H9 (cell line): ENCODE results near the gene HEXD. TPM values are rescaled to one million over a fixed set of nuclear protein-coding genes. Genes with fewer than 3 reads are reported as not detected.

Source experiments
- DNase-seq: peaks from one replicate; pipeline ENCODE4 v3.0.0-alpha.2; 2017
- H2AFZ ChIP-seq: one replicate; pipeline ENCODE4 v1.6.1; 2013; ENCODE audit warnings: mild to moderate bottlenecking, low read length, control low read depth, moderate library complexity
- H2AK5ac ChIP-seq: 2 replicates; pipeline ENCODE4 v1.6.1; 2013; ENCODE audit warnings: low read length, control low read depth, mixed read lengths; ENCODE audit not compliant: insufficient read length
- H2BK120ac ChIP-seq: one replicate; pipeline ENCODE4 v1.6.1; 2013; ENCODE audit warnings: low read depth, mild to moderate bottlenecking, low read length, control low read depth, inconsistent platforms; ENCODE audit not compliant: poor library complexity, severe bottlenecking
- H2BK12ac ChIP-seq: 2 replicates; pipeline ENCODE4 v1.6.1; 2013; ENCODE audit warnings: low read length, control low read depth, mixed read lengths, low read depth; ENCODE audit not compliant: insufficient read length
- H2BK15ac ChIP-seq: 2 replicates; pipeline ENCODE4 v1.6.1; 2013; ENCODE audit warnings: low read depth, low read length, control low read depth
- H2BK20ac ChIP-seq: one replicate; pipeline ENCODE4 v1.6.1; 2013; ENCODE audit warnings: low read depth, mild to moderate bottlenecking, low read length, control low read depth, inconsistent platforms; ENCODE audit not compliant: poor library complexity, severe bottlenecking
- H2BK5ac ChIP-seq: 2 replicates; pipeline ENCODE4 v1.6.1; 2013; ENCODE audit warnings: low read length, control low read depth, mixed read lengths; ENCODE audit not compliant: insufficient read length
- H3K14ac ChIP-seq: 2 replicates; pipeline ENCODE4 v1.6.1; 2013; ENCODE audit warnings: low read length, control low read depth; ENCODE audit not compliant: insufficient read depth
- H3K18ac ChIP-seq: 2 replicates; pipeline ENCODE4 v1.6.1; 2013; ENCODE audit warnings: low read depth, mild to moderate bottlenecking, mixed read lengths, low read length, control low read depth; ENCODE audit not compliant: insufficient read length
- H3K23ac ChIP-seq: 2 replicates; pipeline ENCODE4 v1.6.1; 2013; ENCODE audit warnings: low read length, control low read depth, mixed read lengths, low read depth; ENCODE audit not compliant: insufficient read length
- H3K23me2 ChIP-seq: 2 replicates; pipeline ENCODE4 v1.6.1; 2013; ENCODE audit warnings: low read depth, mild to moderate bottlenecking, mixed read lengths, low read length, control low read depth; ENCODE audit not compliant: insufficient read length, poor library complexity, severe bottlenecking
- H3K27ac ChIP-seq: 2 replicates; pipeline ENCODE4 v1.5.1; 2013; ENCODE audit warnings: low read length, control low read depth, mixed read lengths, low read depth; ENCODE audit not compliant: insufficient read length
- H3K27me3 ChIP-seq: 2 replicates; pipeline ENCODE4 v1.6.1; 2013; ENCODE audit warnings: low read length, control low read depth, inconsistent platforms; ENCODE audit not compliant: insufficient read depth
- H3K4ac ChIP-seq: 2 replicates; pipeline ENCODE4 v1.6.1; 2013; ENCODE audit warnings: low read depth, mild to moderate bottlenecking, control low read depth, inconsistent platforms, low read length, moderate library complexity
- H3K4me1 ChIP-seq: 2 replicates; pipeline ENCODE4 v1.6.1; 2013; ENCODE audit warnings: low read length, control low read depth, inconsistent platforms; ENCODE audit not compliant: insufficient read depth
- H3K4me2 ChIP-seq: 2 replicates; pipeline ENCODE4 v1.6.1; 2013; ENCODE audit warnings: low read length, control low read depth, mixed read lengths; ENCODE audit not compliant: insufficient read length, insufficient read depth
- H3K56ac ChIP-seq: 2 replicates; pipeline ENCODE4 v1.6.1; 2013; ENCODE audit warnings: low read depth, mild to moderate bottlenecking, mixed read lengths, low read length, control low read depth; ENCODE audit not compliant: insufficient read length
- H3K79me1 ChIP-seq: 2 replicates; pipeline ENCODE4 v1.6.1; 2013; ENCODE audit warnings: low read depth, mild to moderate bottlenecking, moderate library complexity, low read length, control low read depth, inconsistent platforms; ENCODE audit not compliant: insufficient read depth, poor library complexity, severe bottlenecking
- H3K79me2 ChIP-seq: 2 replicates; pipeline ENCODE4 v1.6.1; 2013; ENCODE audit warnings: low read length, control low read depth, inconsistent platforms; ENCODE audit not compliant: insufficient read depth
- H3K9ac ChIP-seq: 2 replicates; pipeline ENCODE4 v1.6.1; 2013; ENCODE audit warnings: low read length, control low read depth, mixed read lengths; ENCODE audit not compliant: insufficient read length; ENCODE audit errors: extremely low read depth
- H3K9me3 ChIP-seq: one replicate; pipeline ENCODE4 v1.6.1; 2013; ENCODE audit warnings: low read depth, low read length, inconsistent platforms; ENCODE audit not compliant: control insufficient read depth
- H3T11ph ChIP-seq: one replicate; pipeline ENCODE4 v1.6.1; 2013; ENCODE audit warnings: mild to moderate bottlenecking, low read length, control low read depth, inconsistent platforms
- H4K20me1 ChIP-seq: one replicate; pipeline ENCODE4 v1.6.1; 2013; ENCODE audit not compliant: control insufficient read depth, insufficient read length, insufficient read depth
- H4K5ac ChIP-seq: 2 replicates; pipeline ENCODE4 v1.6.1; 2013; ENCODE audit warnings: low read depth, mild to moderate bottlenecking, mixed read lengths, low read length, control low read depth; ENCODE audit not compliant: insufficient read length
- H4K8ac ChIP-seq: replicated peaks from 2 replicates; pipeline ENCODE4 v1.6.1; 2013; ENCODE audit warnings: low read length, control low read depth, mixed read lengths, low read depth; ENCODE audit not compliant: insufficient read length
- H4K91ac ChIP-seq: 2 replicates; pipeline ENCODE4 v1.6.1; 2013; ENCODE audit warnings: low read depth, mild to moderate bottlenecking, moderate library complexity, mixed read lengths, low read length, control low read depth; ENCODE audit not compliant: insufficient read length
- H3K27ac Mint-ChIP-seq, 3 experiments: 2 replicates in 2 of 3; 3 replicates in 1 of 3; pipeline ENCODE4 v1.8.0; 2020 to 2021; ENCODE audit warnings: mixed read lengths in 3 of 3, mild to moderate bottlenecking in 1 of 3, moderate library complexity in 1 of 3
- H3K27me3 Mint-ChIP-seq: 2 replicates; pipeline ENCODE4 v1.8.0; 2021; ENCODE audit warnings: low read depth, mild to moderate bottlenecking, moderate library complexity, mixed read lengths
- H3K36me3 Mint-ChIP-seq, 3 experiments: 2 replicates in 2 of 3; 3 replicates in 1 of 3; pipeline ENCODE4 v1.8.0; 2020 to 2021; ENCODE audit warnings: low read depth in 3 of 3, mixed read lengths in 3 of 3; ENCODE audit not compliant: insufficient read depth in 1 of 3
- H3K4me1 Mint-ChIP-seq, 2 experiments: 2 replicates each; pipeline ENCODE4 v1.8.0; 2020; ENCODE audit warnings: mixed read lengths in 2 of 2
- H3K4me3 Mint-ChIP-seq, 2 experiments: 2 replicates in 1 of 2; 3 replicates in 1 of 2; pipeline ENCODE4 v1.8.0; 2020 to 2021; ENCODE audit warnings: mild to moderate bottlenecking in 2 of 2, mixed read lengths in 2 of 2, moderate library complexity in 1 of 2
- H3K9me3 Mint-ChIP-seq, 2 experiments: 2 replicates in 1 of 2; 3 replicates in 1 of 2; pipeline ENCODE4 v1.8.0; 2020; ENCODE audit warnings: mild to moderate bottlenecking in 2 of 2, mixed read lengths in 2 of 2, moderate library complexity in 1 of 2
- WGBS: extraction: QIAGEN DNeasy Blood & Tissue Kit; methylation state at CpG from one replicate; pipeline ENCODE4 v1.1.7; 2013; ENCODE audit warnings: missing lambda C conversion rate, low lambda C conversion rate, mixed read lengths; ENCODE audit not compliant: insufficient read length; ENCODE audit errors: extremely low coverage; 5-methylcytosine and 5-hydroxymethylcytosine counted together
- total RNA-seq: library from RNA; stranded (reverse); gene quantifications from 2 replicates; pipeline ENCODE4 v1.2.1, GENCODE V29; 2021
- TF ChIP-seq, protein P1 (sequence below): fragments of 200-600 bp; sonication (generic); conservative IDR thresholded peaks from 3 replicates; pipeline ENCODE4 v1.8.0; 2021; ENCODE audit warnings: antibody characterized with exemption, mild to moderate bottlenecking

Gene HEXD
- total RNA-seq, 1 experiment from 2014 or later = 23.2 TPM

DNA sequence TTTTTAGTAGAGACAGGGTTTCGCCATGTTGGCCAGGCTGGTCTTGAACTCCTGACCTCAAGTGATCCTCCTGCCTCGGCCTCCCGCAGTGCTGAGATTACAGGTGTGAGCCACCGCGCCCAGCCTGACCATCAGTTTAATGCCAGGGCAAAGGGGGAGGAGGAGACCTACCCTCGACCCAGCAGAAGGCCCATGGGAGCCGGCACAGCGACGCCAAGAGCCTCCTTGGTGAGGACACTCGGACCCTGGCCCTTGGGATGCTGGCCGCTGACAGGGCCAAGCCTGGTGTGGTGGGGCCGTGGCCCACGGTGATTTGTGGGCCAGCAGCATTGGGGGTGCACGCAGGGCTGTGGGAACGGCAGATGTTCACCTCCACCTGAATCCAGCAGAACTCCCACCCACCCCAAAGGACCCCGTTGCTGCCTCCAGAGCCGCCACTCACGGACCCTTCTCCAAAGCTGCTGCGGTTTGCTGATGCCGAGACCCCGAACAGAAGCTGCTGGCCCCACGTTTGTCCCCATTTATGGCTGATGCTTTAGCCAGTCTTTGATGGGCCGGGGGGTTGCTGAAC is 26.6 kb upstream of the HEXD start:
- Histone ChIP-seq H3K9me3 (no peaks in the 10 kb centered on the region), H3K18ac (no peak overlapping the region), H2BK5ac (no peak overlapping the region), H4K8ac (no peak overlapping the region), H3K23ac (no peak overlapping the region), H3K79me2 (no peaks in the 10 kb centered on the region), H3K27ac (no peak overlapping the region), H3K79me1 (no peaks in the 10 kb centered on the region), H2BK20ac (no peak overlapping the region), H2BK120ac (no peak overlapping the region), H2AFZ (no peak overlapping the region), H3K4ac (no peak overlapping the region), H2BK15ac (no peak overlapping the region), H2AK5ac (no peak overlapping the region), H4K5ac (no peak overlapping the region), H4K91ac (no peak overlapping the region), H3K27me3 (no peaks in the 10 kb centered on the region), H3K4me1 (no peaks in the 10 kb centered on the region), H3T11ph (no peak overlapping the region), H3K4me2 (no peak overlapping the region), H2BK12ac (no peak overlapping the region), H3K56ac (no peak overlapping the region), H3K23me2 (no peaks in the 10 kb centered on the region), H4K20me1 (no peaks in the 10 kb centered on the region), H3K9ac (no peak overlapping the region), H3K14ac (no peak overlapping the region)
- Mint-ChIP-seq H3K27me3 (peaks cover 9% of the 10 kb centered on the region), H3K9me3 (no peaks in the 10 kb centered on the region; a peak in 1 of 5 replicates), H3K27ac (no peak overlapping the region), H3K36me3 (peaks cover 0 to 13% (median 11%) of the 10 kb centered on the region in 3 experiments; a peak in 4 of 7 replicates), H3K4me3 (no peak overlapping the region), H3K4me1 (no peaks in the 10 kb centered on the region)
- WGBS = no CpG with 5 or more reads among the region's 23 CpGs
- TF ChIP-seq, protein P1, sequence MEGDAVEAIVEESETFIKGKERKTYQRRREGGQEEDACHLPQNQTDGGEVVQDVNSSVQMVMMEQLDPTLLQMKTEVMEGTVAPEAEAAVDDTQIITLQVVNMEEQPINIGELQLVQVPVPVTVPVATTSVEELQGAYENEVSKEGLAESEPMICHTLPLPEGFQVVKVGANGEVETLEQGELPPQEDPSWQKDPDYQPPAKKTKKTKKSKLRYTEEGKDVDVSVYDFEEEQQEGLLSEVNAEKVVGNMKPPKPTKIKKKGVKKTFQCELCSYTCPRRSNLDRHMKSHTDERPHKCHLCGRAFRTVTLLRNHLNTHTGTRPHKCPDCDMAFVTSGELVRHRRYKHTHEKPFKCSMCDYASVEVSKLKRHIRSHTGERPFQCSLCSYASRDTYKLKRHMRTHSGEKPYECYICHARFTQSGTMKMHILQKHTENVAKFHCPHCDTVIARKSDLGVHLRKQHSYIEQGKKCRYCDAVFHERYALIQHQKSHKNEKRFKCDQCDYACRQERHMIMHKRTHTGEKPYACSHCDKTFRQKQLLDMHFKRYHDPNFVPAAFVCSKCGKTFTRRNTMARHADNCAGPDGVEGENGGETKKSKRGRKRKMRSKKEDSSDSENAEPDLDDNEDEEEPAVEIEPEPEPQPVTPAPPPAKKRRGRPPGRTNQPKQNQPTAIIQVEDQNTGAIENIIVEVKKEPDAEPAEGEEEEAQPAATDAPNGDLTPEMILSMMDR = no peak
- no peak for DNase-seq
